Measurements from ENCODE around the gene HS6ST2. TPM values are rescaled to one million over a fixed set of nuclear protein-coding genes. Genes with fewer than 3 reads are reported as not detected.

HS6ST2 gene
- total RNA-seq, 2 experiments from 2014 or later: not detected

DNA sequence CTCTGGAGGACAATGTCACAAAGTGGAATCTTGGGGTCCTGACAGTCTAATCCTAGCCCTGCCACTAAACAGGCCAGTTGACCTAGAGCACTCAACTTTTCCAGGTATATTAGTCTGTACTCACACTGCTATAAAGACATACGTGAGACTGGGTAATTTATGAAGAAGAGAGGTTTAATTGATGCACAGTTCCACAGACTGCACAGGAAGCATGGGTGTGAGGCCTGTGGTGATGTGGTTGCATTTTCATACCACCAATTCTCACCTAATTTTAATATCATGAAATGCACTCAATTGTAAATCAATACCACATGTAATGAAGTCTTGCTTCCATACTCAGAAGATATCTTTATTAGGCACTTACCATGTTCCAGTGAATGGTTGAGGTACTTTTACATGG is 192.0 kb downstream of the HS6ST2 start:
- Histone ChIP-seq H2AFZ (ENCODE audit: low read length) (no peak overlapping the region), H3K4me3 (ENCODE audit: low read depth, low read length, poor library complexity, severe bottlenecking) (no peak overlapping the region), H3K79me2 (ENCODE audit: insufficient read depth, low read depth, low read length) (no peaks in the 10 kb centered on the region), H3K4me1 (ENCODE audit: insufficient read depth, low read length, poor library complexity, severe bottlenecking) (no peaks in the 10 kb centered on the region), H3K4me2 (ENCODE audit: low read length) (no peak overlapping the region), H4K20me1 (ENCODE audit: insufficient read depth, low read length) (no peaks in the 10 kb centered on the region), H3K27ac (ENCODE audit: low read depth, low read length, poor library complexity, severe bottlenecking) (no peak overlapping the region), H3K9me2 (ENCODE audit: insufficient read depth, low read length) (no peaks in the 10 kb centered on the region), H3K9me3 (ENCODE audit: low read length) (no peaks in the 10 kb centered on the region), H3K36me3 (ENCODE audit: insufficient read depth, low read length) (no peaks in the 10 kb centered on the region)
- intact Hi-C loops (cut with micrococcal nuclease; ENCODE audit: unreplicated experiment): no loop called here
- ChIA-PET POLR2A (no interaction called here), CTCF (ENCODE audit: unreplicated experiment) (no interaction called here)
- no peak for TF ChIP-seq EZH2phosphoT487 (IDR thresholded peaks at IDR 0.05; ENCODE audit: borderline replicate concordance, low read depth, low read length)
- TF ChIP-seq, protein P1, sequence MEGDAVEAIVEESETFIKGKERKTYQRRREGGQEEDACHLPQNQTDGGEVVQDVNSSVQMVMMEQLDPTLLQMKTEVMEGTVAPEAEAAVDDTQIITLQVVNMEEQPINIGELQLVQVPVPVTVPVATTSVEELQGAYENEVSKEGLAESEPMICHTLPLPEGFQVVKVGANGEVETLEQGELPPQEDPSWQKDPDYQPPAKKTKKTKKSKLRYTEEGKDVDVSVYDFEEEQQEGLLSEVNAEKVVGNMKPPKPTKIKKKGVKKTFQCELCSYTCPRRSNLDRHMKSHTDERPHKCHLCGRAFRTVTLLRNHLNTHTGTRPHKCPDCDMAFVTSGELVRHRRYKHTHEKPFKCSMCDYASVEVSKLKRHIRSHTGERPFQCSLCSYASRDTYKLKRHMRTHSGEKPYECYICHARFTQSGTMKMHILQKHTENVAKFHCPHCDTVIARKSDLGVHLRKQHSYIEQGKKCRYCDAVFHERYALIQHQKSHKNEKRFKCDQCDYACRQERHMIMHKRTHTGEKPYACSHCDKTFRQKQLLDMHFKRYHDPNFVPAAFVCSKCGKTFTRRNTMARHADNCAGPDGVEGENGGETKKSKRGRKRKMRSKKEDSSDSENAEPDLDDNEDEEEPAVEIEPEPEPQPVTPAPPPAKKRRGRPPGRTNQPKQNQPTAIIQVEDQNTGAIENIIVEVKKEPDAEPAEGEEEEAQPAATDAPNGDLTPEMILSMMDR (conservative IDR thresholded peaks at IDR 0.05; ENCODE audit: low read length): no peak
- DNase-seq (ENCODE audit: low spot score): no peak
- no TSS peak for BruUV-seq (replicated peaks)

DNA sequence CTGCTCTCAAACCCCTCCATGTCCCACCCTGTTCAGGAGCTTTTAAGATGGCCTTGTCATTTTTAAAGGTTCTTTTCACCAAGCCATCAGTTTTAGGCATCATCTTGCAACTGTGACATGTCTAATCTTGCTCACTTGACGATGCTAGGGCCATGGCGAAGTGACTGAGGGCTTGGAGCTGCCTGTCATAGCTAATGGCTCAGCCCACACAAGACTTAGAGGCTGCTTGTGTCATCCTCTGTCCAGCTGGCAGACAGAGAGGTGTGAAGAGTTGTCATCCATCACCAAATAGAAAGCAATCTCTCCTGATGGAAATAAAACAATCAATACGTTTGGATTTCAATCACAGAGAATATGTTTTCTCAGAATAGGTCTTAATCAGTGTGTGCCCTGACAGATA is 194.9 kb downstream of the HS6ST2 start:
- no peaks in the 10 kb centered on the region for H3K9me2 ChIP-seq (ENCODE audit: insufficient read depth, low read length)
- ChIA-PET POLR2A (no interaction called here), CTCF (ENCODE audit: unreplicated experiment) (no interaction called here)
- H4K20me1 ChIP-seq (ENCODE audit: insufficient read depth, low read length): no peaks in the 10 kb centered on the region
- DNase-seq (ENCODE audit: low spot score): no peak
- no peaks in the 10 kb centered on the region for H3K4me1 ChIP-seq (ENCODE audit: insufficient read depth, low read length, poor library complexity, severe bottlenecking)
- intact Hi-C loops (cut with micrococcal nuclease; ENCODE audit: unreplicated experiment): no loop called here
- H3K9me3 ChIP-seq (ENCODE audit: low read length): no peaks in the 10 kb centered on the region
- no peak overlapping the region for H3K4me2 ChIP-seq (ENCODE audit: low read length)
- no peak for TF ChIP-seq EZH2phosphoT487 (IDR thresholded peaks at IDR 0.05; ENCODE audit: borderline replicate concordance, low read depth, low read length)
- TF ChIP-seq, protein P1 (conservative IDR thresholded peaks at IDR 0.05; ENCODE audit: low read length): no peak
- no peak overlapping the region for H2AFZ ChIP-seq (ENCODE audit: low read length)
- no peak overlapping the region for H3K4me3 ChIP-seq (ENCODE audit: low read depth, low read length, poor library complexity, severe bottlenecking)
- H3K79me2 ChIP-seq (ENCODE audit: insufficient read depth, low read depth, low read length): no peaks in the 10 kb centered on the region
- no peak overlapping the region for H3K27ac ChIP-seq (ENCODE audit: low read depth, low read length, poor library complexity, severe bottlenecking)
- no TSS peak for BruUV-seq (replicated peaks)
- H3K36me3 ChIP-seq (ENCODE audit: insufficient read depth, low read length): no peaks in the 10 kb centered on the region

DNA sequence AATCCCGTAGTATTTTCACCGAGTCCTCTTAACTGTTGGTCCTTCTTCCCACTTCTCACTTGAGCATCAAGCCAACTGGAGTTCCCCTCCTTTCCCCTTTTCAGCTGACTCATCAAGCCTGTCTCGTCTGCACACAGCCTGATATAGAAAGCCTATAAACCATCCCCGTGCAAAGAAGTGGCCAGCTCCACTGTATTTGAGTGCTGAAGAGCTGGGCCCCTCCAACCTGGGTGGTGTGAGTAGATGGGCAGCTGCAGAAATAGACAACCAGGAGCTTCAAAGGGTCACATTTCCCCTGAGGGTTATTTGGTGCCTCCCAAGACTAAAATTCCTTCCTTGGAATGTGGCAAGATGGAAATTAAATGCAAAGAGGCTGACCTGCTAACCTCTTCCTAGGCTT is 199.7 kb downstream of the HS6ST2 start:
- H3K9me3 ChIP-seq (ENCODE audit: low read length): no peaks in the 10 kb centered on the region
- POLR2A ChIA-PET: no interaction called here
- H3K79me2 ChIP-seq (ENCODE audit: insufficient read depth, low read depth, low read length): no peaks in the 10 kb centered on the region
- DNase-seq (ENCODE audit: low spot score): no peak
- no peaks in the 10 kb centered on the region for H3K9me2 ChIP-seq (ENCODE audit: insufficient read depth, low read length)
- intact Hi-C loops (cut with micrococcal nuclease; ENCODE audit: unreplicated experiment): no loop called here
- H3K4me3 ChIP-seq (ENCODE audit: low read depth, low read length, poor library complexity, severe bottlenecking): no peak overlapping the region
- H3K27ac ChIP-seq (ENCODE audit: low read depth, low read length, poor library complexity, severe bottlenecking): no peak overlapping the region
- no TSS peak for BruUV-seq (replicated peaks)
- CTCF ChIA-PET (ENCODE audit: unreplicated experiment): no interaction called here
- TF ChIP-seq EZH2phosphoT487 (IDR thresholded peaks at IDR 0.05; ENCODE audit: borderline replicate concordance, low read depth, low read length): no peak
- TF ChIP-seq, protein P1 (conservative IDR thresholded peaks at IDR 0.05; ENCODE audit: low read length): no peak
- no peaks in the 10 kb centered on the region for H4K20me1 ChIP-seq (ENCODE audit: insufficient read depth, low read length)
- H3K4me1 ChIP-seq (ENCODE audit: insufficient read depth, low read length, poor library complexity, severe bottlenecking): no peaks in the 10 kb centered on the region
- no peak overlapping the region for H2AFZ ChIP-seq (ENCODE audit: low read length)
- no peaks in the 10 kb centered on the region for H3K36me3 ChIP-seq (ENCODE audit: insufficient read depth, low read length)
- no peak overlapping the region for H3K4me2 ChIP-seq (ENCODE audit: low read length)
